GM19468 (cell line): ENCODE measurements around the gene MLLT1.
"Not testable (repeated sequence)": the region's sequence is repeated elsewhere in the genome, so short reads cannot be mapped to it uniquely, and the experiment has no call there.

Experiments
- ATAC-seq: cut with Tn5 transposase; IDR thresholded peaks from one replicate; pipeline ENCODE4 v1.9.1; 2021; ENCODE audit warnings: mild to moderate bottlenecking, moderate library complexity, moderate number of reproducible peaks; ENCODE audit not compliant: unreplicated experiment; ENCODE audit errors: extremely low read depth

Gene MLLT1

GRCh38 chr19:6279931-6280591 lies at the start of gene MLLT1:
Gene MLLT1, minus strand, starts transcription at chr19:6279975. Its CDS starts 191 bp downstream, at chr19:6279784.
- peak; percentile 80 for ATAC-seq

- ATAC-seq, result no peak
Observed at GRCh38 chr19:6326815-6327214, 47.0 kb upstream of the MLLT1 start.

GRCh38 chr19:6325614-6326013 lies 45.8 kb upstream of the MLLT1 start:
- no peak for ATAC-seq

DNA sequence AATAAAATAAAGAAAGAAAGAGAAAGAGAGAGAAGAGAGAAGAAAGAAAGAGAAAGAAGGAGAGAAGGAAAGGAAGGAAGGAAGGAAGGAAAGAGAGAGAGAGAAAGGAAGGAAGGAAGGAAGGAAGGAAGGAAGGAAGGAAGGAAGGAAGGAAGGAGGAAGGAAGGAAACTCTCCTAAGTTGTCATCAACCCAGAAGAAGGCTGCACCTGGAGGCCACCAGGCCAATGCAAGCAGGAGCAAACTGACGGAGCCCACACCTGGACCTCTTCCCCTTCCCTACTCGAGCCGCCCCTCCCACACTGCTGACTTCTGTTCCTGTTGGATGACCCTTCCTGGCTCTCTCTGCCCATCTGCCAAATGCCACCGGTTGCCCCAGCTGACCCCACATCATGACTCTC lies 45.0 kb upstream of the MLLT1 start:
- ATAC-seq, result no peak

DNA sequence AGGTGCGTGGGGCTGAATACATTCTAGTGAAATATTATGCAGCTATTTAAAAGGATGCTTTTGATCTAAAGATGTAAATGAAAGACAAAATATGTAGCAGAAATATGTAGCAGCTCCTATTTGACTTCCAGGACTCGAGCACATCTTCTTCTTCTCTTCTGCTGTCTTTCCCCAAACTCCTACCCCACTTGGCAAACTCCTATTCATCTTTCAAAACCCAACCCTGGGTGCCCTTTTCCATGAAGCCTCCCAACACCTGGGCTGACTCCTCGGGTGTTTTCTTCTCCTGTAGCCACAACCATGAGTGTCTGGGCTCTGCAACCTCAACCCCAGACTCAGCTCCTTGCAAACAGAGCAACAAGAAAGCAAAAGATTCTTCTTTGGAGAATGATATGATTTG lies 42.5 kb upstream of the MLLT1 start:
- ATAC-seq, result no peak

DNA sequence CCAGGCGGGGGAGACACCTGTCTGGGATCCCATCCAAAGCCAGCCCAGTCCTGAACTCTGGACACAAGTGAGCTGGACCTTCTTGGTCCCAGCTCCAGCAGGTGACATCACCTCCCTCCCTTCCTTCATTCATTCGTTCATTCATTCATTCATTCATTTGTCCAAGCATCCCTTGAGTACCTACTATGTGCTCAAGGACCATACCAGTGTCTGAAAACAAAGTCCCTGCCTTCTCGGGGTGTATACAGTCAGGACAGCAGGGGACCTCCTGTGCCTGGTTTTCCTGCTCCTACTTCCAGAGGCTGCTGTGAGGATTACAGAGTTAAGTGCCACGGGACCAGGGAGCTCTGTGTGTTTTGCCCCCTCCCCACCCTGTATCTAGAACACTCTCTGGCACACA lies 39.6 kb upstream of the MLLT1 start:
- no peak for ATAC-seq

DNA sequence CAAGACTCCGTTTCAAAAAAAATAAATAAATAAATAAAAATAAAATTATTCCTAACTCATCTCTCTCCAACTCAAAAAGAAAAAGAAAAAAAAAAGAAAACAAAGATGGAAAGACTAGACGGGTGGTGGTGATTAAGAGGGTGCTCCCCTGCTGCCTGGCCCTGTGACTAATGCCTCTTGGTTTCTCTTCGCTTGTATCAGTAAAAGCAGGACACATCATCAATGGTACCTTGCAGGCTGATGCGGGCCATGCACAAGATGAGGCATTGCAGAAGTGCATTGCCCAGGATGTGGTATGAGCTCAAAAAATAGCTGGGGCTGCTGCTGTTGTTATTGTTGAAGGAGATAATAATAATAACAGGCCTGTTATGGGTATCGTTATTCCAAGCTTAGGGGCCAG lies 39.0 kb upstream of the MLLT1 start:
- no peak for ATAC-seq

GRCh38 chr19:6315646-6316045 lies 35.9 kb upstream of the MLLT1 start:
- not testable (repeated sequence) for ATAC-seq

DNA sequence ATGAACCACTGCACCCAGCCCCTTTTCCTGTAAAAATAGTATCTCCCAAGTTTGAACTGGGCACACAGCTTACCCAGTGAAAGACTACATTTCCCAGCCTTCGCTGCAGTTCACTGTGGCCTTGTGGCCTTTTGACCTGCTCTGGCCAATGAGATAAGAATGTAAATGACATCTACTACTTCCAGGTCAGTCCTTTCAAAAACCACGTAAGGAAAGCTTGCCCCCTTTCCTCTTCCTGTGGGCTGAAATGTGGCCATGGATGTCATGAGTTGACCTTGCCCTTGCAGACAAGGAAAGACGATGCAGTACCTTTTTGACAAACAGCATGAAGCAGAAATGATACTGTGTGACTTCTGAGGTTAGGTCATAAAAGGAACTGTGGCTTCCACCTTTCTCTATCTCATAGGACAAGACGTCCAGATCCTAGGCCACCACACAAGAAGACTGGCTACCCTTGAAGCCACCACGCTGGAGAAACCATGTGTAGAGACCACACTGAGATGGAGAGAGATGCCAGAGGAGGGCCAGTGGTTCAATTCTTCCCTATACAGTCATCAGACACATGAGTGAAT lies 33.7 kb upstream of the MLLT1 start:
- ATAC-seq, result no peak

DNA sequence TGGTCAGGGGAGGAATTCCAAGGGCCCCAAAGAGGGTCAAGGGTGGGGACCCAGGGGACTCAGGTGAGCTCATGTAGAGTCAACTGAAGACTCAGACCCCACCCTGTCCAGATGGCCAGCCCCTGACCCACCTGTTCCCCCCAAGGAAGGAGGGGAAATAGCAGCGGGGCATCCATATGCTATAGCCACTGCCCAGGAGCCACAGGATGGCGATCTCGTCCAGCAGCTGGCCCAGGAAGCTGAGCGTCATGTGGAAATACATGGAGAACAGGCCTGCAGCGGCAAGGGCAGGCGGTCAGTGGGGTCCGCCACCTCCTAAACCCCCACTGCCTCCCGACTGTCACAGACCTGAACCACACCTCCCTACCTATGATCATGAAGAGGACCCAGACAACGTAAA lies 32.2 kb upstream of the MLLT1 start:
- ATAC-seq, result no peak

DNA sequence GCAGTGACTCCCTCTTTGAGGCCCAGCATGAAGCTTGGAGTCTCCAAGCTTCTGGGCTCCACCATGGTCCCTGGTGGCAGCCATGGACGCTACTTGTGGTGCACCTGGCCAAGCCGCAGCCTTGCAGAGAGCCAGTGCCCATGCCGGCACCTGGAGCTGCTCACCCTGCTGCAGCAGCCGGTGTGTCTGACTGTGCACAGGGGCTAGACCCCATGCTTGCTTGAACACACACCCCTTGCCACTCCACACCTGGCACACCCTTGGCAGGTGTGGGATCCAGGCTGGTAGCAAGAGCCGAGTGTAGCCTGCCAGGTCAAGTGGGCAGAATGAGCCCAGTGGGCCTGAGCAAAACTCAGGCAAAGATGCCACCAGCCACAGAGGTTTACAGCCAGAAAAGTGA lies 18.6 kb upstream of the MLLT1 start:
- no peak for ATAC-seq

DNA sequence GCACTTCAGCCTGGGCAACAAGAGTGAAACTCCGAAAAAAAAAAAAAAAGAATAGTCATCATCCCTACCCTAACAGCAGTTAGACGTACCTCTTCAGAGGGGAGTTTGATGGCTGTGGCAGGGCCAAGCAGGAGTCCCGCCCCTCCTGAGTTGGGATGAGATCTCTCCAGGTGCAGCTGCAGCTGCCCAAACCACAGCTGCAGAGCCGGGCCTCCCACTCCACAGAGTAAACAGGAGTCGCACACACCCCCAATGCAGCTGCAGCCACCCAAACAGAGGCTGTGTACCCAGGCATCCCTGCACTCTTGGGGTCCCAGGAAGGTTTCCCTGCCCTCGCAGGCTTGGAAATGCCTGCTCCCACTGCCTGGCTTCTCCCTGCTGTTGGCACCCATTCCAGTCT lies 17.4 kb upstream of the MLLT1 start:
- ATAC-seq, result no peak

DNA sequence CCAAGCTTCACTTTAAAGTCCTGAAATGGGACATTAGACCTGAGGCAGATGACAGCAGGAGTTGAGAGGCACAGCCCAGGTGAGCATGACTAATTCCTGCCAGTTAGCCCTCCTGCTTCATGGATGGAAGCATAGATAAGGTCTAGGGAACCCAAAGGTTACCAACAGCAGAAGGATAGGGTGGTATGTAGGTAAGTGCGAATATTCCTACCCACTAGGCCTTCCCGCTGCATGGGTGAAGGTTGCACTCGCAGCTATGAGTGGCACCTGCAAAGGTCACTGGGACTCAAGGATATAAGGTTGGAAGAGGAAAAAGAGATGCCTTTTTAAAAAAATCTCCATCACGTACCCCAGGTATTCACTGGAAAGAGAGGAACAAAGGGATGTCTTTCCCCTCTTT lies 12.2 kb upstream of the MLLT1 start:
- no peak for ATAC-seq

- no peak for ATAC-seq
Observed at GRCh38 chr19:6288737-6289136, 9.0 kb upstream of the MLLT1 start.

DNA sequence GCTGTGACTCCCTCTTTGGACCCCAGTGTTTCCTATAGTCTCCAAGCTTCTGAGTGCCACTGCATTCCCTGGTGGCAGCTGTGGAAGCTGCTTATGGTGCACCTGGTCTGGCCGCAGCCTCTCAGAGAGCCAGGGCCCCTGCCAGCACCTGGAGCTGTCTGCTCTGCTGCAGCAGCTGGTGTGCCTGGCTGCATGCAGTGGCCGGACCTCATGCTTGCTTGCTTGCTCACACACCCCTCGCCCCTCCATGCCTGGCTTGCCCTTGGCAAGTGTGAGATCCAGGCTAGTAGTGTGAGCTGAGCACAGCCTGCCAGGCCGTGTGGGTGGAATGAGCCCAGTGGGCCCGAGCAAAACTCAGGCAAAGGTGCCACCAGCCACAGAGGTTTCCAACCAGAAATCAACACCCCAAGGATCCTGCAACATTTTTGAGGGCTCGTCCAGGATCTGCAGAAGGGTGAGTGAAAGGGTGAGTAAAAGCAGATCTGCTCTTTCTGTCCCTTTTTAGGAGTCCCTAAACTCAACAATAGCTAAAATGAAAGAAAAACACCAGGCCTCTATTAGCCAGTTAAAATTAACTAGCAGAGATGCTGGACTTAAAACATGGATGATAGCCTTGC lies 7.6 kb upstream of the MLLT1 start:
- no peak for ATAC-seq

DNA sequence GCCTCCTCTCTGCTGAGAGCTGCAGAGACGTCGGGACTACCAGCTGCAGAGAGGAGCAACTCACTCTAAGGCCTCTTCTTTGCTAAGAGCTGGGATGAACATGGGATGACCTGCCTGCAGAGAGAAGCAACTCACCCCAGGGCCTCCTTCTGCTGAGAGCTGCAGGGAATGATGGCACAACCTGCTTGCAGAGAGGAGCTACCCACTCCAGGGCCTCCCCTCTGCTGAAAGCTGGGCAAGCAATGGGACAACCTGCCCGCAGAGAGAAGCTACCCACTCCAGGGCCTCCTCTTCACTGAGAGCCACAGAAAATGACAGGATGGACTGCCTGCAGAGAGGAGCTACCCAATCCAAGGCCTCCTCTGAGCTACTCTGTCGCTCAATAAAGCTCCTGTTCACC lies 6.9 kb upstream of the MLLT1 start:
- no peak for ATAC-seq

- not testable (repeated sequence) for ATAC-seq
Observed at GRCh38 chr19:6282393-6282792, 2.6 kb upstream of the MLLT1 start.

DNA sequence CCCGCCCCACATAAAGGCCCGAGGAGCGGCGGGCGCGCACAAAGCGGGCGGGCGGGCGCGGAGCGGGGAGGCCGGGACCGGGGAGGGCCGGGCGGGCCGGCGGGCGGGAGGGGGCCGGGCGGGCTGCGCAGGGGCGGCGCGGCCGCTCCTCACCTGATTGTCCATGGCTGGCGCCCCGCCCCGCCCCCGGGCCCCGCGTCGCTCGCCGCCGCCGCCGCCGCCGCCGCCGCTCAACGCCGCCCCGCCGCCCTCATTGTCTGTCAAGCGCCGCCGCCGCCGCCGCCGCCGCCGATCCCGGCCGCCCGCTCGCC lies 200 bp downstream of the MLLT1 start:
- ATAC-seq, result no peak

GRCh38 chr19:6278740-6279619 lies 795 bp downstream of the MLLT1 start:
- no peak for ATAC-seq

- ATAC-seq, result no peak
Observed at GRCh38 chr19:6278051-6278450, 1.7 kb downstream of the MLLT1 start.

- ATAC-seq, result no peak
Observed at GRCh38 chr19:6276447-6276846, 3.3 kb downstream of the MLLT1 start.
